ENCODE results near the gene ELL2. TPM values are rescaled to one million over a fixed set of nuclear protein-coding genes. Genes with fewer than 3 reads are reported as not detected.

Gene ELL2
- total RNA-seq, 1 experiment from 2014 or later: 27.5 TPM

GRCh38 chr5:95838001-95838520 lies 123.6 kb downstream of the ELL2 start:
- DNase-seq: no peak
- no peak overlapping the region for H4K91ac ChIP-seq (ENCODE audit: insufficient read length, low read depth, low read length)
- H3K9ac ChIP-seq (ENCODE audit: extremely low read depth, insufficient read length, low read length): no peak overlapping the region
- no peak overlapping the region for H3K4me3 Mint-ChIP-seq
- no peak overlapping the region for H3K27ac ChIP-seq (ENCODE audit: insufficient read length, low read depth, low read length)
- H4K5ac ChIP-seq (ENCODE audit: insufficient read length, low read depth, low read length): no peak overlapping the region
- no peaks in the 10 kb centered on the region for H3K9me3 Mint-ChIP-seq
- H4K8ac ChIP-seq (replicated peaks; ENCODE audit: insufficient read length, low read depth, low read length): no peak overlapping the region
- no peak overlapping the region for H3T11ph ChIP-seq (ENCODE audit: low read length)
- H3K56ac ChIP-seq (ENCODE audit: insufficient read length, low read depth, low read length): no peak overlapping the region
- peaks cover 5% of the 10 kb centered on the region; the same call in 1 of the 2 replicates for H3K27me3 Mint-ChIP-seq (ENCODE audit: low read depth)
- H4K20me1 ChIP-seq (ENCODE audit: control insufficient read depth, insufficient read depth, insufficient read length): no peaks in the 10 kb centered on the region
- no peaks in the 10 kb centered on the region for H3K23me2 ChIP-seq (ENCODE audit: insufficient read length, low read depth, low read length, poor library complexity, severe bottlenecking)
- H3K79me2 ChIP-seq (ENCODE audit: insufficient read depth, low read length): no peaks in the 10 kb centered on the region
- H3K18ac ChIP-seq (ENCODE audit: insufficient read length, low read depth, low read length): no peak overlapping the region
- no peaks in the 10 kb centered on the region for H3K27me3 ChIP-seq (ENCODE audit: insufficient read depth, low read length)
- peaks cover 7 to 8% of the 10 kb centered on the region in 2 experiments for H3K4me1 Mint-ChIP-seq
- H2AFZ ChIP-seq (ENCODE audit: low read length): no peak overlapping the region
- no peak for TF ChIP-seq CTCF (conservative IDR thresholded peaks at IDR 0.05)
- H3K36me3 Mint-ChIP-seq (ENCODE audit: insufficient read depth in 1 of 3, low read depth in 3 of 3): no peaks in the 10 kb centered on the region
- H3K14ac ChIP-seq (ENCODE audit: insufficient read depth, low read length): no peak overlapping the region
- H3K4me1 ChIP-seq (ENCODE audit: insufficient read depth, low read length): no peaks in the 10 kb centered on the region
- no peak overlapping the region for H3K23ac ChIP-seq (ENCODE audit: insufficient read length, low read depth, low read length)
- H3K9me3 ChIP-seq (ENCODE audit: control insufficient read depth, low read depth, low read length): no peaks in the 10 kb centered on the region
- H2BK20ac ChIP-seq (ENCODE audit: low read depth, low read length, poor library complexity, severe bottlenecking): no peak overlapping the region
- H2BK120ac ChIP-seq (ENCODE audit: low read depth, low read length, poor library complexity, severe bottlenecking): no peak overlapping the region
- no peak overlapping the region for H2BK5ac ChIP-seq (ENCODE audit: insufficient read length, low read length)
- no peak overlapping the region for H2BK15ac ChIP-seq (ENCODE audit: low read depth, low read length)
- H2AK5ac ChIP-seq (ENCODE audit: insufficient read length, low read length): no peak overlapping the region
- no peak overlapping the region for H3K4ac ChIP-seq (ENCODE audit: low read depth, low read length)
- no peak overlapping the region for H2BK12ac ChIP-seq (ENCODE audit: insufficient read length, low read depth, low read length)
- no peaks in the 10 kb centered on the region for H3K79me1 ChIP-seq (ENCODE audit: insufficient read depth, low read depth, low read length, poor library complexity, severe bottlenecking)
- WGBS (ENCODE audit: extremely low coverage, insufficient read length, low lambda C conversion rate): no CpG with 5 or more reads among the region's 8 CpGs
- no peak overlapping the region for H3K27ac Mint-ChIP-seq
- no peak overlapping the region for H3K4me2 ChIP-seq (ENCODE audit: insufficient read depth, insufficient read length, low read length)
